Endothelial cell of hepatic sinusoid (primary cell): Measurements from ENCODE around the gene CITED1.

Experiments used
- in situ Hi-C: cut with HindIII; loops from 2 replicates; pipeline ENCODE4 v1.10.0; 2017; ENCODE audit warnings: low sequenced_read_pairs

CITED1 gene

GRCh38 chrX:72309297-72310071, 3.8 kb upstream of the CITED1 start:
- in situ Hi-C loops = no loop called here

- in situ Hi-C loops = no loop called here
These were observed 3.0 kb upstream of the CITED1 start for GRCh38 chrX:72308566-72309296.

GRCh38 chrX:72308209-72308565, 2.5 kb upstream of the CITED1 start:
- in situ Hi-C loops = no loop called here

GRCh38 chrX:72307646-72308051, 1.9 kb upstream of the CITED1 start:
- in situ Hi-C loops = no loop called here

- in situ Hi-C loops = no loop called here
These were observed 1.3 kb upstream of the CITED1 start for GRCh38 chrX:72306851-72307645.

GRCh38 chrX:72306085-72306801, 529 bp upstream of the CITED1 start:
- in situ Hi-C loops = no loop called here

- in situ Hi-C loops = no loop called here
These were observed 837 bp downstream of the CITED1 start for GRCh38 chrX:72304877-72305276.

- in situ Hi-C loops = no loop called here
These were observed 3.9 kb downstream of the CITED1 start for GRCh38 chrX:72301781-72302180.

- in situ Hi-C loops = loop anchor here (5.0 kb wide), 2 partner anchors 47 to 58 kb away; no protein-coding TSS in a partner anchor
These were observed 5.7 kb downstream of the CITED1 start for GRCh38 chrX:72299891-72300630.

GRCh38 chrX:72297953-72298730, 7.6 kb downstream of the CITED1 start:
- in situ Hi-C loops = loop anchor here (5.0 kb wide), 2 partner anchors 49 to 56 kb away; no protein-coding TSS in a partner anchor

- in situ Hi-C loops = loop anchor here (5.0 kb wide), 2 partner anchors 50 to 55 kb away; no protein-coding TSS in a partner anchor
These were observed 8.7 kb downstream of the CITED1 start for GRCh38 chrX:72296991-72297390.

GRCh38 chrX:72295745-72296144, 10.0 kb downstream of the CITED1 start:
- in situ Hi-C loops = loop anchor here (5.0 kb wide), 2 partner anchors 52 to 53 kb away; no protein-coding TSS in a partner anchor

GRCh38 chrX:72294497-72294896, 11.2 kb downstream of the CITED1 start:
- in situ Hi-C loops = no loop called here

GRCh38 chrX:72282302-72282701, 23.4 kb downstream of the CITED1 start:
- in situ Hi-C loops = no loop called here

- in situ Hi-C loops = no loop called here
These were observed 25.3 kb downstream of the CITED1 start for GRCh38 chrX:72280321-72280845.

GRCh38 chrX:72276478-72276953, 29.2 kb downstream of the CITED1 start:
- in situ Hi-C loops = no loop called here

- in situ Hi-C loops = no loop called here
These were observed 31.2 kb downstream of the CITED1 start for GRCh38 chrX:72274526-72274925.

- in situ Hi-C loops = no loop called here
These were observed 32.0 kb downstream of the CITED1 start for GRCh38 chrX:72273718-72274117.

- in situ Hi-C loops = no loop called here
These were observed 32.8 kb downstream of the CITED1 start for GRCh38 chrX:72272868-72273267.
